ENCODE data around the gene FTMT. TPM values are rescaled to one million over a fixed set of nuclear protein-coding genes. Genes with fewer than 3 reads are reported as not detected.

FTMT gene
- total and polyA plus RNA-seq, 8 donors: not detected

DNA sequence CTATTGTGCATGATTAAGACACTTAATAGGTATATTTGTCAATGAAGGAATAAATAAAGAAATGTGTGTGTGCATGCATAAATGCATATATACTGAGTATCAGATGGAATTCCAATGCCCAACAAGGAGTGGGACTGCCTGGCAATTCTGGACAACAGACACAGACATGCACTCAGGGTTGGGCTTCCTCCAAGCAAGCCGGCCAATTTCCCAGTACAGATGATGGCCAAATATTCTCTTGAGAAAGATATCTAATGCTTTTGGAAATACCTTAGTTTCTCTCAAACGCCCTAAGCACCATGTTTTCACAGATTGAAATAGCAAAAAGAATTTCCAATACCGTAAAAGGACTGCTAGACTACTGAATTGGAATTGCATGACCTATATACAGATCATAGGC lies 11.1 kb downstream of the FTMT start:
- Histone ChIP-seq H3K27ac (no peak overlapping the region), H3K27me3 (no peaks in the 10 kb centered on the region), H3K36me3 (no peaks in the 10 kb centered on the region), H3K4me1 (no peaks in the 10 kb centered on the region), H3K9me3 (no peaks in the 10 kb centered on the region), H3K4me3 (no peak overlapping the region)
- WGBS, 2 donors: 57 to 64% methylated on average over 3 of the region's 3 CpGs
- FAIRE-seq: no peak
- TF ChIP-seq, protein P1, sequence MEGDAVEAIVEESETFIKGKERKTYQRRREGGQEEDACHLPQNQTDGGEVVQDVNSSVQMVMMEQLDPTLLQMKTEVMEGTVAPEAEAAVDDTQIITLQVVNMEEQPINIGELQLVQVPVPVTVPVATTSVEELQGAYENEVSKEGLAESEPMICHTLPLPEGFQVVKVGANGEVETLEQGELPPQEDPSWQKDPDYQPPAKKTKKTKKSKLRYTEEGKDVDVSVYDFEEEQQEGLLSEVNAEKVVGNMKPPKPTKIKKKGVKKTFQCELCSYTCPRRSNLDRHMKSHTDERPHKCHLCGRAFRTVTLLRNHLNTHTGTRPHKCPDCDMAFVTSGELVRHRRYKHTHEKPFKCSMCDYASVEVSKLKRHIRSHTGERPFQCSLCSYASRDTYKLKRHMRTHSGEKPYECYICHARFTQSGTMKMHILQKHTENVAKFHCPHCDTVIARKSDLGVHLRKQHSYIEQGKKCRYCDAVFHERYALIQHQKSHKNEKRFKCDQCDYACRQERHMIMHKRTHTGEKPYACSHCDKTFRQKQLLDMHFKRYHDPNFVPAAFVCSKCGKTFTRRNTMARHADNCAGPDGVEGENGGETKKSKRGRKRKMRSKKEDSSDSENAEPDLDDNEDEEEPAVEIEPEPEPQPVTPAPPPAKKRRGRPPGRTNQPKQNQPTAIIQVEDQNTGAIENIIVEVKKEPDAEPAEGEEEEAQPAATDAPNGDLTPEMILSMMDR (IDR thresholded peaks at IDR 0.05): no peak
- DNase-seq: no peak
- ATAC-seq: no peak
- intact Hi-C loops (cut with DNase I): no loop called here

DNA sequence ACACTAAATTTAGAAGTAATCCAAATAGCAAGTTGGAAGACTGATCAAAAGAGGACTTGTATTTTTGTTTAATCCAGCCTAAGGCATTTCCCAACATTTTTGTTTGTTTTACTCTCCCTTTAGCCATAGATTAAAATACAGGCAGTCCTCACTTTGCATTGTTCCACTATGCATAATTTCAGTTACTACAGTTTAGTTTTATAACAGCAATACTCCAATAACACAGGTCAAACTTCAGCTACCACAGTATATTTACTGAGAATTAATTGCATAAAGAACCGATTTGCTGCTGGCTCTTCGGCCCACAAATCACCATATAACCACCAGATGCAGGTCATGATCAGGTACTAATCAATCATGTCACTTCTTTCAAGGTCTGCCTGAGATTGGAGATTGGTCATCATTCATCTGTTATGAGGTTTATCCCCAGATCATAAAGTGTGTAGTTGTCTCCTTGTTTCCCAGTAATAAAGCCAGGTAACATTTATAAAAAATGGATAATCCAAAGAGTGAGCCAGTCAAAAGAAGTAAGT lies 12.1 kb downstream of the FTMT start:
- DNase-seq (no peak), FAIRE-seq (no peak), ATAC-seq (no peak)
- Histone ChIP-seq H3K27ac (no peak overlapping the region), H3K4me1 (no peaks in the 10 kb centered on the region), H3K4me3 (no peak overlapping the region), H3K27me3 (peaks cover 0 to 5% (median 0%) of the 10 kb centered on the region in 4 donors), H3K36me3 (no peaks in the 10 kb centered on the region), H3K9me3 (no peaks in the 10 kb centered on the region)
- 8 to 12% methylated on average over 2 of the region's 2 CpGs for WGBS, 2 donors
- TF ChIP-seq, protein P1 (IDR thresholded peaks at IDR 0.05): no peak
- intact Hi-C loops (cut with DNase I): no loop called here

DNA sequence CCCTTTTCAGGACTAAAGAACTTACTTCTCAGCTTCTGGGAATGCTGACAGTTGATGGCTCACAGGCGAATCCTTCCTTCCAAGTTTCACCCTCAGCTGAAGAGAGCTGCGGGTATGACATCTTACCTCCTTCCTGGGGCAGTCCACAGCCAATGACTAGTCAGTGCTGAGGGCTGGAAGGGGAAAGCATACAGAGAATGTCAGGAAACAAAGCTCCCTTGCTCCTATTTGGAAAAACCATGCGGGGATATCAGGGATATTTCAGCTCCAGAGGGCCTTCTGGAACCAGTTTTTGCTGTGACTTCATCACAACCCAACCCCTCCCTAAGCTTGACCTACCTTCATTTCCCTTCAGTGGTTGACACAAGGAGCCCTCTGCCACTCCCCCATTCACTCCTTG lies 15.7 kb downstream of the FTMT start:
- 43 to 49% methylated on average over 3 of the region's 3 CpGs for WGBS, 2 donors
- Histone ChIP-seq H3K27me3 (peaks cover 0 to 5% (median 0%) of the 10 kb centered on the region in 4 donors), H3K9me3 (no peaks in the 10 kb centered on the region), H3K27ac (no peak overlapping the region), H3K4me1 (no peaks in the 10 kb centered on the region), H3K36me3 (no peaks in the 10 kb centered on the region), H3K4me3 (no peak overlapping the region)
- no peak for DNase-seq
- TF ChIP-seq, protein P1 (IDR thresholded peaks at IDR 0.05): no peak
- ATAC-seq: no peak
- FAIRE-seq: no peak
- intact Hi-C loops (cut with DNase I): no loop called here

DNA sequence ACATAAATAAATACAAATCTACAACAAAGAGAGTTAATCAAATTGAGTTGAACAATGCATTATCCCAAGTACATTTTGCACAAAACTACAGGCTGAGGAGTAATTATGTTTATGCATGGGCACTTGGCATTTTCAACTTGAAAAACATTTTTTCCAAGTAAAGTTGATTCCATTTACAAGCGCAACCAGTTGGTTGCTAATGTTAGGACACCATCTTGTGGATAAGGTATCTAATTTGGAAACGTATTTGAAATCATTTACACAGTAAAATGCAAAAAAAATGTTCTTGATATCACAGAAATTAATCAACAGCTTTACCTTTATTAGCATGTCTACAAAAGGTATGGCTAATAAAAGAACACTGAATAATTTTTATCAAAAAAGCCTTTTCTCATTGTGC lies 18.8 kb downstream of the FTMT start:
- H3K4me1 ChIP-seq: no peaks in the 10 kb centered on the region
- no peak overlapping the region for H3K27ac ChIP-seq
- FAIRE-seq (no peak), ATAC-seq (no peak), DNase-seq (no peak)
- no peak overlapping the region for H3K4me3 ChIP-seq
- no peaks in the 10 kb centered on the region for H3K36me3 ChIP-seq
- TF ChIP-seq, protein P1 (IDR thresholded peaks at IDR 0.05): no peak
- WGBS, 2 donors: 22 to 26% methylated on average over 2 of the region's 2 CpGs
- H3K27me3 ChIP-seq: peaks cover 0 to 5% (median 0%) of the 10 kb centered on the region in 4 donors
- H3K9me3 ChIP-seq: no peaks in the 10 kb centered on the region
- intact Hi-C loops (cut with DNase I): no loop called here

DNA sequence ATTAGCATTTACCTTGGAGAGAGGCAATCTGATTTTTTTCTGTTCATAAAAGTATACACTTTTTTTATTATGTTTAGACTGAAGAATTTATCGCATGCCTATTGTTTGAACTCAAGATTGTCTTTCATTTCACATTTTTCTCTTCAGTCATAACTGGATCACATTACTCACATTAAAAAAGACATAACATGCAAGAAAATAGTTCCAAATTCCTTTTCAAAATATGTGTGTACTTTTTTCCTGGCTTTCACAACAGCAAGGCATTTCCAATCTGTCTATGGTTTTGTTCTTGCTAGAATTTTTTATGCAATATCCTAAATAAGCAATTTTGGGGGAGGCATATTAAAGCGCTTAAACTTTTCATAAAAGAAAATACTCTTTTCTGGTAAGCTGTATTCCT lies 21.2 kb downstream of the FTMT start:
- 74 to 82% methylated on average over 2 of the region's 2 CpGs for whole genome bisulfite sequencing, 2 donors
- no peak for ATAC-seq
- no peaks in the 10 kb centered on the region for H3K36me3 ChIP-seq
- TF ChIP-seq, protein P1 (IDR thresholded peaks at IDR 0.05): no peak
- no peak for DNase-seq
- no peak for FAIRE-seq
- no peak overlapping the region for H3K4me3 ChIP-seq
- intact Hi-C loops (cut with DNase I): no loop called here
- peaks cover 0 to 5% (median 0%) of the 10 kb centered on the region in 4 donors for H3K27me3 ChIP-seq
- no peak overlapping the region for H3K27ac ChIP-seq
- no peaks in the 10 kb centered on the region for H3K4me1 ChIP-seq
- no peaks in the 10 kb centered on the region for H3K9me3 ChIP-seq
